Effector memory CD8-positive, alpha-beta T cell (primary cell): Measurements from ENCODE around the gene HEXA.
A peak's percentile ranks its signal among the peaks of the same experiment; 100 is the strongest.

Experiments used
- ATAC-seq: fragments of 150-1000 bp; cut with Tn5 transposase; replicated peaks from 2 replicates; pipeline ENCODE4 v1.10.0; 2021; ENCODE audit warnings: mild to moderate bottlenecking, moderate library complexity
- DNase-seq, 3 experiments: peaks; one replicate each; pipeline ENCODE4 v3.0.0; 2021
- H3K27ac Mint-ChIP-seq, 2 donors: one replicate each; pipeline ENCODE4 v1.8.0; 2022; ENCODE audit warnings: mild to moderate bottlenecking in 2 of 2, mixed read lengths in 2 of 2, moderate library complexity in 2 of 2
- H3K27me3 Mint-ChIP-seq, 2 donors: one replicate each; pipeline ENCODE4 v1.8.0; 2022; ENCODE audit warnings: mixed read lengths in 2 of 2
- H3K36me3 Mint-ChIP-seq: one replicate; pipeline ENCODE4 v1.8.0; 2022; ENCODE audit warnings: mild to moderate bottlenecking, moderate library complexity, mixed read lengths; ENCODE audit not compliant: insufficient read depth
- H3K4me1 Mint-ChIP-seq, 2 donors: one replicate each; pipeline ENCODE4 v1.8.0; 2022; ENCODE audit warnings: low read depth in 2 of 2, mixed read lengths in 2 of 2
- H3K4me3 Mint-ChIP-seq, 2 donors: one replicate each; pipeline ENCODE4 v1.8.0; 2022; ENCODE audit warnings: mild to moderate bottlenecking in 2 of 2, mixed read lengths in 2 of 2, moderate library complexity in 2 of 2
- H3K9me3 Mint-ChIP-seq, 2 donors: one replicate each; pipeline ENCODE4 v1.8.0; 2022; ENCODE audit warnings: mixed read lengths in 2 of 2

Gene HEXA

DNA sequence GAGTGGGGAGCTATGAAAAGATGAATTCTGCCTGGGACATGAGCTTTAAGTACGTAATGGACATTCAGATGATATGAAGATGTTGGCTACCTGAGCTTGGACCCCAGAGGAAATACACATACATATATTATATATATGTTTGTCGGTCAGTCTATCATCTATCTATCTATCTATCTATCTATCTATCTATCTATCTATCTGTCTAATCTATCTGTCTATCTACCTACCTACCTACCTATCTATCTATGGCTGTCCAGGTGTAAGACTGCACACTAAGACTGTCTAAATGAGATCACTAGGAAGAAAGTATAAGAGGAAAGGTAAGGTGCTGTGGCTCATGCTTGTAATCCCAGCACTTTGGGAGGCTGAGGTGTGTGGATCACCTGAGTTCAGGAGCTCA is 37.7 kb downstream of the HEXA start:
- Mint-ChIP-seq H3K27me3 (no peaks in the 10 kb centered on the region), H3K36me3 (peaks cover 14% of the 10 kb centered on the region), H3K4me1 (no peaks in the 10 kb centered on the region), H3K27ac (no peak overlapping the region), H3K9me3 (no peaks in the 10 kb centered on the region), H3K4me3 (no peak overlapping the region)
- DNase-seq (no peak), ATAC-seq (no peak)

DNA sequence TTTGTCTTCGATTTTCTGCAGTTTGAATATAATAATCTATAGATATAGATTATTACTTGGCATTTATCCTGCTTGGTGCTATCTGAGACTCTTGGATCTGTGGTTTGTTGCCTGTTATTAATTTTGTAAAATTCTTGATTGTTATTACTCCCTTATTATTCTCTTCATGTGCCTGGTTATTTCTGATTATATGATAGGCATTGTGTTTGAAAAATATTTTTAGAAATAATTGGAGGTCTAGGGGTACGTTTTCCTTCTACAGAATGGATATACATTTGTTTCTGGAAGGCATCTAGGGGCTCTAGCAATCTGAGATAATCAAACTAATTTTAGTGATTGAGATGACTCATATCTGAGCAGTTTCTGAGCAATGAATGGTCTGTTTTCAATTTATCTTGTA is 41.0 kb downstream of the HEXA start:
- H3K27ac Mint-ChIP-seq = no peak overlapping the region
- no peak overlapping the region for H3K4me3 Mint-ChIP-seq
- ATAC-seq = no peak
- no peak for DNase-seq
- no peaks in the 10 kb centered on the region for H3K4me1 Mint-ChIP-seq
- peaks cover 17% of the 10 kb centered on the region for H3K36me3 Mint-ChIP-seq
- no peaks in the 10 kb centered on the region for H3K9me3 Mint-ChIP-seq
- H3K27me3 Mint-ChIP-seq = no peaks in the 10 kb centered on the region

DNA sequence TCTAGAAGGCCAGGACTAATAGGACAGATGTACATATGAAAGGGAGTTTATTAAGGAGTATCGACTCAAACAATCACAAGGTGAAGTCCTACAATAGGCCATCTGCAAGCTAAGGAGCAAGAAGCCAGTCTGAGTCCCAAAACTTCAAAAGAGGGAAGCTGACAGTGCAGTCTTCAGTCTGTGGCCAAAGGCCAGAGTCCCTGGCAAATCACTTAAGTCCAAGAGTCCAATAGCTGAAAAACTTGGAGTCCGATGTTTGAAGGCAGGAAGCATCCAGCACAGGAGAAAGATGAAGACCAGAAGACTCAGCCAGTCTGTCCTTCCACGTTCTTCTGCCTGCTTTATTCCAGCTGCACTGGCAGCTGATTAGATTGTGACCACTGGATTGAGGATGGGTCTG is 44.8 kb downstream of the HEXA start:
- no peak for ATAC-seq
- Mint-ChIP-seq H3K36me3 (peaks cover 16% of the 10 kb centered on the region), H3K9me3 (no peaks in the 10 kb centered on the region), H3K4me3 (no peak overlapping the region), H3K4me1 (no peaks in the 10 kb centered on the region), H3K27me3 (no peaks in the 10 kb centered on the region), H3K27ac (no peak overlapping the region)
- DNase-seq = no peak

DNA sequence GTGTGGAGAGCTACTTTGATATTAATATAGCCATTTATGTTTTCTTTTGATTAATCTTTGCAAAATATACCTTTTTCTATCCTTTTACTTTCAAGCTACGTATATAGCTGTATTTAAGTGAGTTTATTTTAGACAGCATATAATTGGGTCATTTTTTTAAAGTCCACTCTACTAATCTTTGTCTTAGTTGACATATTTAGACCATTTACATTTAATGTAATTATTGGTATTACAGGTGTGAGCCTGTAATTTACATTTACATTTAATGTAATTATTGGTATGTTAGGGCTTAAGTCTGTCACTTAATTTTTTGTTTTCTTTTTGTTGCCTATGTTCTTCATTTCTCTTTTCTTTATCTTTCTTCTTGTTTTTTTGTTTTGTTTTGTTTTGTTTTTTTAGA is 52.1 kb downstream of the HEXA start:
- DNase-seq = no peak
- peaks cover 0 to 13% of the 10 kb centered on the region in 2 donors for H3K9me3 Mint-ChIP-seq
- H3K4me1 Mint-ChIP-seq = peaks cover 11 to 15% of the 10 kb centered on the region in 2 donors
- H3K36me3 Mint-ChIP-seq = peaks cover 22% of the 10 kb centered on the region
- no peak overlapping the region for H3K4me3 Mint-ChIP-seq
- no peak overlapping the region for H3K27ac Mint-ChIP-seq
- no peaks in the 10 kb centered on the region for H3K27me3 Mint-ChIP-seq
- no peak for ATAC-seq

DNA sequence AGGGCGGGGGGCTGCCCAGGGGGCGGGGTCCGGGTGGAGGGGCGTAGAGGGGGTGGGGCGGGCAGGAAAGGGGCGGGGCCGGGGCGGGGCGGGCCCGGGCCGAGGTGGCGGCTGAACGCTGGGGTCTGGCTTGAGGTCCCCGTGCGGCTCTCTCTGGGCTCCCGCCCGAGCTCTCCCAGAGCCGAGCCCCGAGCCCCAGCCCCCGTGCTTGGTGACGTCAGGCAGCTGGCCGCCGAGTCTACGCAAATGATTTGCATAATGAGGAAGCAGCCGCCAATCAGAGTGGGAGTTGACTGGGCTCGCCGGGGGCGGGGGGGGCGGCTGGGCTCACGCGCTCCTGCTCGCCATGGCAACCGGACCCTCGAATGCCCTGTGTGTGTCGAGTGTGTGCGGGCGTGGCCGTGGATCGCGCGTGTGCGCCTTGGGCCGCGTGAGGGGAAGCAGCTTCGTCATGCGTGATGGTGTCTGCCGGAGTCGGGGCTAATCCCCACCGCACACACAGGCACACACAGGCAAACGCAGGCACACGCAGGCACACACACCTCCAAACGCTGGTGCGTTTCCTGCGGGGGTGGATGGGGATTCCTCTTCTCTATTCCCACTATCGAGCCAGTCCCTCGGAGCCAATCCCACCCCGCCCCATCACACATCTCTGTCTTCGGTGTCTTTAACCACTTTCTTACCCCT is 55.7 kb downstream of the HEXA start, which contains the start of gene CELF6:
Gene CELF6 (minus strand): TSS at position 173 of the 687 bp plus-strand sequence. CDS start 283 bp downstream, outside the sequence.
- Mint-ChIP-seq H3K9me3 (peaks cover 0 to 13% of the 10 kb centered on the region in 2 donors), H3K36me3 (peaks cover 13% of the 10 kb centered on the region), H3K4me3 (peak within 1 kb of the TSS; percentile 79 to 80), H3K27ac (peak within 1 kb of the TSS; percentile 84 to 89), H3K27me3 (no peaks in the 10 kb centered on the region), H3K4me1 (peaks cover 15 to 18% of the 10 kb centered on the region in 2 donors)
- ATAC-seq (peak; percentile 86), DNase-seq (peak; percentile 77 to 78 (median 78))

DNA sequence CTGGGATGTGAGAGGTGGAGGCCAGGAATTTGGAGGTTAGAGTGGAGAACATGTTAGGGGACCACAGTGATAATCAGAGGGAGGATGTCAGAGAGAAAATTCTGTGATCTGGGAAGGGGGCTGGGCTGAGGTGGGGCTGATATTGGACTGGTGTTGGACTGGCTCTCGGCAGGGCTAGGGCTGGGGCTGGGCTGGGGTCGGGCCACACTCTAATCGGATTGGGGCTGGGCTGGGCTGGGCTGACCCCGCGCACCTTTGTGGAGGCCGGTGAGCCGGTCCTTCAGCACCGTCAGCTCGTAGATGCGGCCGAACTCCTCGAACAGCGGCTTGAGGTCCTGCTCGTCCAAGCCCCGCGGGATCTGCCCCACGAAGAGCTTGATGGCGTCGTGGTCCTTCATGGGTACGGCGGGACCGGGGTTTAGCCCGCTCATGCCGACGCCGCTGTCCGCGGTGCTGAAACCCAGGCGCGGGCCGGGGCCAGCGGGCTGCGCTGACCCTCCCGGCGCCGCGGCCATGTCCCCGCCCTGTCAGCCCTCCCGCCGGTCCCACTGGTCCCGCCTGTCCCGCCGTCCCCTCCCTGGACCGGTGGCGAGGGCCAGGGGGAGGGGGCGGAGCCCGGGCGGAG is 56.3 kb downstream of the HEXA start:
- Mint-ChIP-seq H3K27me3 (no peaks in the 10 kb centered on the region), H3K36me3 (peaks cover 13% of the 10 kb centered on the region), H3K27ac (peak overlapping the region; percentile 84 to 89)

DNA sequence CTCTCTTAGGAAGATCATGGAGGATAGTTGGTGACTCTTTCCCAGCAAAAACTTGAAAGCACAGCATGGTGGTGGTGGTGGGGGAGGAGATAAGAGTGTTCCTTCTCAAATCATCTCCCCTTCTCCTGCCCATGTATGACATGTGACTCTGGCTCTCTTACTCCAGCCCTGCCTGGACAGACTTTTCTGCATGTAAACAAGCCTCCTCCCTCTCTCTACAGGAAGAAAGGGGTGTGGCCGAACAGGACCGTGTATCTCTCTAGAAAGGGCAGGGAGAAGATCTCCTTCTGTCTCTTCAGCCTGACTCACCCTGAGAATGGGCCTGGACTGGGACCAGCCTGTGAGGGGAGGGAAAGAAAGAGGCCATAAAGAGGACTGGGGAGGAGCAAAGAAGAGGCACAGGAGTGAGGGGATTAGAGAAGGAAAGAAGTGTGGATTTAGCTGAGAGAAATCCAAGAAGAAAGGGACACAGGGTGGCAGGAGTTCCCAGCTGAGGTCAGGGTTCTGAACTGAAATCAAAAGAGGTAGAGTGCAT is 57.3 kb downstream of the HEXA start:
- DNase-seq = no peak
- H3K9me3 Mint-ChIP-seq = no peaks in the 10 kb centered on the region
- H3K27me3 Mint-ChIP-seq = no peaks in the 10 kb centered on the region
- H3K4me3 Mint-ChIP-seq = peak overlapping the region; percentile 76 to 77
- peaks cover 15 to 18% of the 10 kb centered on the region in 2 donors for H3K4me1 Mint-ChIP-seq
- H3K36me3 Mint-ChIP-seq = peaks cover 13% of the 10 kb centered on the region
- ATAC-seq = no peak
- peak overlapping the region; percentile 84 to 89 for H3K27ac Mint-ChIP-seq

More for the DNA sequence above, 56.3 kb downstream of the HEXA start:
- peak overlapping the region; percentile 76 to 77 for H3K4me3 Mint-ChIP-seq
- DNase-seq (peak; percentile 33 to 51 (median 45)), ATAC-seq (peak; percentile 40)
- H3K4me1 Mint-ChIP-seq = peaks cover 15 to 18% of the 10 kb centered on the region in 2 donors
- H3K9me3 Mint-ChIP-seq = peaks cover 0 to 8% of the 10 kb centered on the region in 2 donors

DNA sequence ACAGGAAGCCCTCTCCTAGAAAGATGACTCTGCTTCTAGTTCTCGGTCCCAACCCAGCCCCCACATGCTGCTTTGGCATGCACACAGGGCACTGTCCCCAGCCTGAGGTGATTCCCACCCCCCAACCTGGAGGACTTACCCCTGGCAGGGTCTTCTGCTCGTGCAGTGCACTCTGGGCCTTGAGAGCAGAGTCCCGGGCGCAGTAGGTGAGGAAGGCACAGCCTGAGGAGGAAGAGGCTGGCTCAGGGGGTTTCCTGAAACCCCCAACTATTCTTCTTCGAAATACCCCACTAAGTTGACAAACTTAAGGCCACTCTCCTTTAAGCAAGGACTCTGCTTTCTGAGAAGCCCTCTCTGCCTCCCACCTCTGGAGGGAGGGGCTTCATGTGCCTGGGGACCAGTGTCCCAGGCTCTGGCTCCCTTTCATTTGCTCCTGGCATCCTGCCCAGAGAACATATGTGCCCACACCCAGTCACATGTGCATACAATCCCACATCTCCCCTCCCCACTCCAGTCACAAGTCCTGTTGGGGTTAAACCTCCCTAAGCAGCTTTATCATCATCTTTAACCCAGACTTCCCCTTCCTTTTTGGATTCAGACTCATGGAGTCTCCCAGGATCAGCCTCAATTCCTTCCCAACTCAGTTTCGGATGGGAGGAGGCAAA is 60.0 kb downstream of the HEXA start:
- Mint-ChIP-seq H3K27ac (no peak overlapping the region), H3K9me3 (no peaks in the 10 kb centered on the region), H3K4me1 (peaks cover 14 to 17% of the 10 kb centered on the region in 2 donors), H3K4me3 (no peak overlapping the region), H3K36me3 (peaks cover 13% of the 10 kb centered on the region), H3K27me3 (no peaks in the 10 kb centered on the region)
- DNase-seq (no peak), ATAC-seq (no peak)

DNA sequence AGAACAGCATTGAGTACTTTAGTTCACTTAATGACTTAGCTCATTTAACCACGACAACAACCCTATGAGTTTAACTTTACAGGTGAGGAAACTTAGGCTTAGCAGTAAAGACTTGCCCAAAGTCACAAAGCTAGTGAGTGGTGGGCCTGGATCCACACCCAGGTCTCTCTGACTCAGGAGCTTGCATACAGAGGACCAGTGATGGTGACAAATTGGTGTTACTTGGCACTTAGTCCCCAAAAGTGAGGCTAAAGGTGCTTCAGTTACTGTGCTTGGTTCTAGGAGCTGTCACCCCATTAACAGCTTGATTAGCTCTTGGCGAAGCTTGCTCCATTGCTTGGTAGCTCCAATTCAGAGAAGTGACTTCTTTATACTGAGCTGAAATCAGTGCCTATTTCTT is 61.9 kb downstream of the HEXA start:
- DNase-seq = no peak
- no peak overlapping the region for H3K4me3 Mint-ChIP-seq
- H3K4me1 Mint-ChIP-seq = peaks cover 5 to 6% of the 10 kb centered on the region in 2 donors
- ATAC-seq = no peak
- no peak overlapping the region for H3K27ac Mint-ChIP-seq
- H3K27me3 Mint-ChIP-seq = no peaks in the 10 kb centered on the region
- H3K9me3 Mint-ChIP-seq = no peaks in the 10 kb centered on the region
- H3K36me3 Mint-ChIP-seq = peaks cover under 1% of the 10 kb centered on the region

DNA sequence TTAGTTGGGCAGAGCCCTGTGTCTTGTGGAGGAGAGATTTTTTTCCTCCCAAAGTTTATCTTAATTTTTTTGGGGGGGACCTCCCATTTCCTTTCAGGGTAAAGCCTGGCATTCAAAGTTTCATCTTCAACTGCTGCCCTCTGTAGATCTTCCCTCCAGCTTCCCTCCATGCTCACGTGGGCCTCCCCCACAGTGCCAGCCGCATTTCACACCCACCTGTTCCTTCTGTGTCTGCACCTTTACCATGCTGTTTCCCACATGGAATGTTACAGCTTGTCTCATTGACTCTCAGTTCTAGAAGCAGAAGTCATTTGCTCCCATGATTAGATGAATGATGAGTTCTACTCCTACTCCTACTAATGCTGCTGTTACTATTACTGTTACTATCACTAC is 62.4 kb downstream of the HEXA start:
- Mint-ChIP-seq H3K27ac (no peak overlapping the region), H3K4me3 (no peak overlapping the region), H3K9me3 (no peaks in the 10 kb centered on the region), H3K4me1 (peaks cover under 1 to 1% of the 10 kb centered on the region in 2 donors), H3K36me3 (no peaks in the 10 kb centered on the region), H3K27me3 (no peaks in the 10 kb centered on the region)
- DNase-seq = no peak
- ATAC-seq = no peak

DNA sequence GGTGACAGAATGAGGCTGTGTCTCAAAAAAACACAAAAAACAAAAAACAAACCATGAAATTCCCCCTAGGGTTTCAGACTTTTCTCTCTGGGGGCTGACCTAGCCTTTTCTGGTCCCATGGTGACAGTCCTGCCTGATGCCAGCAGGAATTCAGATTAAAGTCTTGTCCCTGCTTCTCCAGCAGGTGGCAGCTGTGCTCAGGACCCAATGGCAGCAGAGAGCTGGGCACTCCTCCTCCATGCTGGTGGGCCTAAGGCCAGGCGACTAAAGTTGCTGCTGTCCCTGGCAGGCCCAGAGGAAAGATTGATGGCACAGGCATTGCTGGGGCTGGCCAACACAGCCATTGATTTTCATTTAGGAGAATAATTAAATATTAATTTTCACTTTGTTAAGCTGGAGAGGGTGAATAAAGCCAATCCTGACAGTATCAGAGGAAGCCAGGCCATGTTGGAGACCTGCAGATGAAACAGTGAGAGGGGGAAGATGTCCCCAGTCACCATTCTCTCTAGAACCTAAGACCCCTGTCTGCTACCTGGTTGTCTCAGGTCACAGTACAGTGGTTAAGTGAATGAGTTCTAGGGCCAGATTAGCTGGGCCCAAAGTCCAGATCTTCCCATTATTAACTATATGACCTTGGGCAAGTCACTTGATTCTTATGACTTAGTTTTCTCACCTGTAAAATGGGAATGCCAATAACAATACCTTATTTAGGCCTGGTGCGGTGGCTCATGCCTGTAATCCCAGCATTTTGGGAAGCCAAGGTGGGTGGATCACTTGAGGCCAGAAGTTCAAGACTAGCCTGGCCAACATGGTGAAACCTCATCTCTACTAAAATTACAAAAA is 63.0 kb downstream of the HEXA start:
- DNase-seq (peak; percentile 38 to 61 (median 53)), ATAC-seq (peak; percentile 93)
- no peaks in the 10 kb centered on the region for H3K9me3 Mint-ChIP-seq
- H3K36me3 Mint-ChIP-seq = no peaks in the 10 kb centered on the region
- no peak overlapping the region for H3K4me3 Mint-ChIP-seq
- H3K4me1 Mint-ChIP-seq = no peaks in the 10 kb centered on the region
- no peaks in the 10 kb centered on the region for H3K27me3 Mint-ChIP-seq
- H3K27ac Mint-ChIP-seq = no peak overlapping the region

DNA sequence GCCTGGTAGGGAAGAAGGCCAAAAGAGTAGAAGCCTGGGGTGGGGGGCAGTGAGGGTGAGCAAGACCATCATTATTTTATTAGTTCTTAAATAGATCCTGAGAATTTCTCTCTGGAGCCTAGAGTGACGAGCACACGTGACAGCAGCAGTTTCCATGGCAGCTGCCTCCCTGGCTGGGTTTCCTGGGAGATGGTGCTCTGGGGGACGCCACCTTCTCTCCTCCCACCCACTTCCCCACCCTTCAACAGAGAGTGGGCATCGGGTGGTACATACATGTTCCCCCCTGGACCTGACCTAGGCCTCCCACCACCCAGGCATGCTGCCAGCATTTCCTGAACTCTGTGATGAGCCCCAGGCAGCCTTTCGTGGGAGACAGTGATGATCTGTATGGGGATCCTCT is 68.8 kb downstream of the HEXA start:
- ATAC-seq (no peak), DNase-seq (no peak)
- H3K36me3 Mint-ChIP-seq = peaks cover 9% of the 10 kb centered on the region
- H3K4me1 Mint-ChIP-seq = peaks cover 8 to 10% of the 10 kb centered on the region in 2 donors
- H3K4me3 Mint-ChIP-seq = no peak overlapping the region
- peak overlapping the region; percentile 3 to 84 for H3K27ac Mint-ChIP-seq
- no peaks in the 10 kb centered on the region for H3K27me3 Mint-ChIP-seq
- H3K9me3 Mint-ChIP-seq = no peaks in the 10 kb centered on the region
